Sigmoid colon (tissue), 4 donors: ENCODE results near the gene SDK2.

ENCODE experiments used
- POLR2A ChIP-seq, 2 donors: fragments of 450-650 bp; IDR thresholded peaks; one replicate each; pipeline ENCODE4 v1.6.1; 2016; ENCODE audit warnings: antibody characterized with exemption in 2 of 2, mild to moderate bottlenecking in 2 of 2, moderate library complexity in 2 of 2
- POLR2AphosphoS5 ChIP-seq, 4 donors: sonication (generic); formaldehyde crosslinking; IDR thresholded peaks; one replicate each; pipeline ENCODE4 v1.6.1; 2017; ENCODE audit warnings: antibody characterized with exemption in 4 of 4
- TF ChIP-seq, protein P1 (sequence below), 4 experiments: fragments of 450-650 bp in 3 of 4; fragments of 200-600 bp in 1 of 4; IDR thresholded peaks; one replicate each; pipeline ENCODE4 v1.5.1; 2016 to 2019; ENCODE audit warnings: antibody characterized with exemption in 4 of 4, mild to moderate bottlenecking in 3 of 4, moderate library complexity in 2 of 4

DNA sequence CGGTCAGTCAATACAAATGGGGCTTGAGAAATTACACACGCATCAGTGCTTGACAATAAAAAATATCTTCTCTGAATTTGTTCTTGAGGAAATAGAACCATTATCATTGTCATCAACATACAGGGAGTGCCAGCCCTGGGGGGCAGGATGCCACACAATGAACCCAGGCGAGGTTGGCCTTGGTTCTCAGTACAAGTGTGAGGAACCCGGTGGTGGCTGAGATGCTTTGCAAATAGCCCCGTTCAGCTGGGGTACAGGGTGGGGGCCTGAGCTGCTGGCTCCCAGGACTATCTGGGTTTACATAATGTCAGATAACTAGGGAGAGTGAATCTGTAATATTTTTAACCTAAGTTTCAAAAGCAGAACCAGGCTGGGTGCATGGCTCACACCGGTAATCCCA, 219.7 kb downstream of the SDK2 start:
- TF ChIP-seq, protein P1, sequence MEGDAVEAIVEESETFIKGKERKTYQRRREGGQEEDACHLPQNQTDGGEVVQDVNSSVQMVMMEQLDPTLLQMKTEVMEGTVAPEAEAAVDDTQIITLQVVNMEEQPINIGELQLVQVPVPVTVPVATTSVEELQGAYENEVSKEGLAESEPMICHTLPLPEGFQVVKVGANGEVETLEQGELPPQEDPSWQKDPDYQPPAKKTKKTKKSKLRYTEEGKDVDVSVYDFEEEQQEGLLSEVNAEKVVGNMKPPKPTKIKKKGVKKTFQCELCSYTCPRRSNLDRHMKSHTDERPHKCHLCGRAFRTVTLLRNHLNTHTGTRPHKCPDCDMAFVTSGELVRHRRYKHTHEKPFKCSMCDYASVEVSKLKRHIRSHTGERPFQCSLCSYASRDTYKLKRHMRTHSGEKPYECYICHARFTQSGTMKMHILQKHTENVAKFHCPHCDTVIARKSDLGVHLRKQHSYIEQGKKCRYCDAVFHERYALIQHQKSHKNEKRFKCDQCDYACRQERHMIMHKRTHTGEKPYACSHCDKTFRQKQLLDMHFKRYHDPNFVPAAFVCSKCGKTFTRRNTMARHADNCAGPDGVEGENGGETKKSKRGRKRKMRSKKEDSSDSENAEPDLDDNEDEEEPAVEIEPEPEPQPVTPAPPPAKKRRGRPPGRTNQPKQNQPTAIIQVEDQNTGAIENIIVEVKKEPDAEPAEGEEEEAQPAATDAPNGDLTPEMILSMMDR (IDR thresholded peaks at IDR 0.05): no peak
- TF ChIP-seq POLR2A (IDR thresholded peaks at IDR 0.05): no peak
- TF ChIP-seq POLR2AphosphoS5 (IDR thresholded peaks at IDR 0.05): no peak
